Activated CD4-positive, CD25-positive, alpha-beta regulatory T cell treated with anti-CD3 and anti-CD28 coated beads, Interleukin-2, amount 50 U/mL, for 24 hours (primary cell): ENCODE results near the gene COG2.
"Not testable (repeated sequence)": the region's sequence is repeated elsewhere in the genome, so short reads cannot be mapped to it uniquely, and the experiment has no call there.

Source experiments
- ATAC-seq, 2 donors: fragments of 150-1000 bp; cut with Tn5 transposase; one replicate each; pipeline ENCODE4 v1.10.0; 2021; ENCODE audit warnings: mild to moderate bottlenecking in 1 of 2, moderate library complexity in 1 of 2

Gene COG2

GRCh38 chr1:230626232-230626631 is 16.0 kb upstream of the COG2 start:
- no peak for ATAC-seq

DNA sequence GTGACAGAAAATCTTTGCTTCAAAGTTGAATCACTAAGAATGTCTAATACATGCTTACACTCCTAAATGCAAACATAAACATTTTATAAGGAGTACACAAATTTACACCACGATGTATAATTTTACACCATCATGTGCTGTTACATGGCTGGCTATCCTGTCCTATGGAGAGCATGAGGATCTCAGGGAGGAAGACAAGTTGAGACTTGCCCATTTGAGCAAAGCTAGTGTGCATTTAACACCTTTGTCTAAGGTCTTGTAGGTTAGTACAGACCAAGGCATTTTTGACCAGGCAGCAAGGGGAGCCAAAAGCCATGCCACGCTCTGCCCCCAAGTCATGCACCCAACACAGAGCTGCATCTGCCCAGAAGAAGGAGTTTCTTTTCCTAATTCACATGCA is 14.5 kb upstream of the COG2 start:
- no peak for ATAC-seq

DNA sequence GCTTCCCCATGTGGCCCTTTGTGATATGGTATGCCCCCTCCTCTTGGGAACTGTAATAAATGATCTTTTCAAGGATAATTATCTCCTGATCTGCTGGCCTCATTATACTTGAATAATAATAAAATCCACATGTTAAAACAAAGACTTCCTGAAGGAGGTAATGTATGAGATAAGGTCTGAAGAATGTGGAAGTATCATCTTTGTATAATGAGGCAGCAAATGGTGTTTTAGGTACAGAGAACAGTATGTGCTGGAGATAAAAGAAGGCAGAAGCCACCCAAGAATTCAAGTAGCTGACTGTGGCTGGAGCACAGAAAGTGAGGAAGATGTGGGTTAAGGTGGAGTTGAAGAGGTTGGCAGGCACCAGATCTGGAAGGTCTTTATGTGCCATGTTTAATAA is 12.8 kb upstream of the COG2 start:
- ATAC-seq, result no peak

GRCh38 chr1:230631477-230631876 is 10.8 kb upstream of the COG2 start:
- ATAC-seq, result no peak

DNA sequence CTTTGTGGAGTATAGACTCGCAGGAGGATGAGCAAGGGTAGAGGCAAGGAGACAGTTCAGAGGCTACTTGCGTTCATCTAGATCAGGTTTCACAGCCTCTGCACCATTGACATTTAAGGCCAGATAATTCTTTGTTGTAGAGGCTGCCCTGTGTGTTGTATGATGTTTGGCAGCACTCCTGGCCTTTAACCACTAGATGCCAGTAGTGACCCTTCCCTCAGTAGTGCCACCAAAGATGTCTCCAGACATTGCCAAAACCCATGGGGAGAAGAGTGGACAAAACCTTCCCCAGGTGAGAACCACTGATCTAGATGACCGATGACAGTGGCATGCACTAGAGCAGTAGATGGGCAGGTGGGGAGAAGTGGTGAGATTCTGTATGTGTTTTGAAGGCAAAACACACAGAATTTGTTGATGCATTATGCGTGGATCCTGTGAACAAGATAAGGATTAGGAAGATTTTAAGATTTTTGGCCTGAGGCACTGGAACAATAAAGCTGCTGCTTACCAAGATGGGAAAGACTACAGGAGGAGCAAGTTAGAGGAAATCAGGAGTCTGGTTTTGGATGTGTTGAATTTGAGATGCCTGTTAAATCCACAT is 9.9 kb upstream of the COG2 start:
- ATAC-seq, result no peak

GRCh38 chr1:230633469-230633868 is 8.8 kb upstream of the COG2 start:
- ATAC-seq, result no peak

GRCh38 chr1:230634384-230634783 is 7.9 kb upstream of the COG2 start:
- ATAC-seq, result no peak

GRCh38 chr1:230636575-230637148 is 5.6 kb upstream of the COG2 start:
- peak; percentile 17 to 60 for ATAC-seq

DNA sequence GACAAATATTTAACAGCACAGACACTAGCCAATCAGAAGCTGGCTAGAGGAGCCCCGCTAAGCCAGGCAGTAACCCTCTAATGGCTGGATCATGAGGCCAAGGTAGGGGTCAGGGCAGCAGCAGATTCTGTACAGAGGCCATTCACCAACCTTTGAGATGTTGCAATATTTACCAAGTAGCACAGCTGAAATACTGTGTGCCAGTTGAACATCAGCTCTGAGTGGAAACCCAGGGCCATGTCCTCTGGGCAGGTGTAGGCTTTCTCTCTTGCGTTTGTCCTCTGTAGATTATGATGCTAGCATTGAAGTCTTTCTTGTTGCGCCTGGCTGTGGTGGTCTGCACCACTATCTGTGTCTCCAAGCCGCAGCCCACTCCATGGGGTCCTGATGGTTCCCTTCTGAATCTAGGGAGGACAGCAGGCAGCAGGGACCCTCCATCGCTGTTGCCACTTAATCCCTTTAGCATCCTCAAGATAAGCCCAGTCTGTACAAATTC is 2.5 kb upstream of the COG2 start:
- ATAC-seq, result no peak

GRCh38 chr1:230641346-230641745 is 935 bp upstream of the COG2 start:
- no peak for ATAC-seq

GRCh38 chr1:230641900-230642262 is 400 bp upstream of the COG2 start:
- no peak for ATAC-seq

- no peak for ATAC-seq
Observed at GRCh38 chr1:230643908-230644307, 1.6 kb downstream of the COG2 start.

GRCh38 chr1:230646710-230647302 is 4.5 kb downstream of the COG2 start:
- no peak for ATAC-seq

DNA sequence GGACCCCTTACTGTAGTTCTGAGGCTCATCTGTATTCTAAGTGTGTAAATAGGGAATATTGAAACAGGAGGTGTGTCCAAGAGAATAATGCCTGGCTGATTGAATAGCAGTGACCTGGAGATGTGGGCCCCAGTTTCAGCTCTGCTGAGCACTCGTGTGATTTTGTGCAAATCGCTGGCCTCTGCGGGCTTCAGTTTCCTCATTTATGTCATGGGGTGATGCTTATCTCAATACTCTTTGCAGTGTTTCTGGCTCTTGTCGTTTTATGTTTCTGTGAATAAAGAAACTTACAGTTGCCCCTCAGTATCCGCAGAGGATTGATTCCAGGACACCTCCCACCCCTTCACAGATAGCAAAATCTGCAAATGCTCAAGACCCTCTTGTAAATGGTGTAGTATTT is 5.0 kb downstream of the COG2 start:
- no peak for ATAC-seq

DNA sequence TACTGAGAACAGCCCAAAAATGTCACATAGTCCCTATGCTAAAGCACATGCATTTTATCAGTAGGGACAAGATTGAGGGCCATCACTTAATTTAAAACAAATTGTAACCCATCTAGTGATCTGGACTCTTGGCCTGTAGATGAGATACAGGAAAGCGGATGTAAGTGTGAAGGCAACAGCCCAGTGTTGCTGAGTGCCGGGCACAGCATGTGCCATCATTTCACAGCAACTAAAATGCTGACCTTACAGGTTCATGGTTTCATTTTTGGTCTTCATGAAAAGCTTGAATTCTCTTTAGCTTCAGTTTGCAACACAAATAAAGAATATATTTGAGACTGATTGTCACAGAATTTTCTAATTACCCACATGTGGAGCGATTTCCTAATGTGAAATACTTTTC is 5.8 kb downstream of the COG2 start:
- no peak for ATAC-seq

GRCh38 chr1:230650300-230650699 is 8.0 kb downstream of the COG2 start:
- no peak for ATAC-seq

GRCh38 chr1:230651235-230651634 is 9.0 kb downstream of the COG2 start:
- ATAC-seq, result no peak

GRCh38 chr1:230656719-230657118 is 14.4 kb downstream of the COG2 start:
- ATAC-seq, result not testable (repeated sequence)

DNA sequence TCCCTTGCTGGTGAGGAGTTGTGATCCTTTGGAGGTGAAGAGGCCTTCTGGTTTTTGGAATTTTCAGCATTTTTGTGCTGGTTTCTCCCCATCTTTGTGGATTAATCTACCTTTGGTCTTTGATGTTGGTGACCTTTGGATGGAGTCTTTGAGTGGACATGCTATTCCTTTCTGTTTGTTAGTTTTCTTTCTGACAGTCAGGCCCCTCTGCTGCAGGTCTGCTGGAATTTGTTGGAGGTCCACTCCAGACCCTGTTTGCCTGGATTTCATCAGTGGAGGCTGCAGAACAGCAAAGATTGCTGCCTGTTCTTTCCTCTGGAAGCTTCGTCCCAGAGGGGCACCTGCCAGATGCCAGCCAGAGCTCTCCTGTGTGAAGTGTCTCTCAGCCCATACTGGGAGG is 15.8 kb downstream of the COG2 start:
- ATAC-seq, result not testable (repeated sequence)

- no peak for ATAC-seq
Observed at GRCh38 chr1:230658691-230659090, 16.4 kb downstream of the COG2 start.

DNA sequence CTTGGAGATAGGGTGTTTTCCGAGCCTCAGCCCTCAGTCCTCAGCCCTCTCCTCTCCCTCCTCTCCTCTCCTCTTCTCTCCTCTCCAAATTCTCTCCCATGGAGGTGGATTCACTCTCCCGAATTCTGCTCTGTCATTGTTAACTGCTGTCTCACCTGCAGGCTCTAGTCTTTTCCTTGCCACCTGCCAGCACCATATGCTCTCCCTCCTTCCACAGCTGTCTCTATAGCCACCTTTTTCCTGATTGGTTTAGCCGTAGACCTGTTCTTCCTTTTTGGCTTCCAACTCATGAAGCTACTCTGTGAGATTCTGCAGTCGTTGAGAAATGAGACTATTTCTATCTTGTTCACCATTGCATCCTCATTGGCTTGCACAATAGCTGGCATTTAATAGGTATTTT is 19.7 kb downstream of the COG2 start:
- ATAC-seq, result no peak

DNA sequence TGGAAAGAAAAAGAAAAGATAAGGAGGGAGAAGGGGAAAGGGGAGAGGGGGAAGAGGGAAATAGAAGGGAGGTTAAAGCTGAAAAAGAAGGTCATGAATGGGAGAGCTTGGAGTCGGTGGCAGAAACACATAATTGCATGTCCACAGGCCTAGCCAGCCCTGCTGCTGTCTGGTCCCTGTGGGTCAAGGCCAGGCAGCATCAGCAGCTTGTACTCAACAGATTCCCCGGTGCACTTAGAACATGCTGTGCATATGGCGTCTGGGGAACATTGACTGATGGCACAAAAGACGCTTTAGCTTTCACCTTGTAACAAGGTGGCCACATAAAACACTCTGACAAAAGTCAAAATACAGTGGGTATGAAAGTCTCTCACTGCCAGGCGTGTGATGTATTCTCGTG is 25.9 kb downstream of the COG2 start:
- no peak for ATAC-seq

GRCh38 chr1:230669543-230669942 is 27.3 kb downstream of the COG2 start:
- ATAC-seq, result no peak

DNA sequence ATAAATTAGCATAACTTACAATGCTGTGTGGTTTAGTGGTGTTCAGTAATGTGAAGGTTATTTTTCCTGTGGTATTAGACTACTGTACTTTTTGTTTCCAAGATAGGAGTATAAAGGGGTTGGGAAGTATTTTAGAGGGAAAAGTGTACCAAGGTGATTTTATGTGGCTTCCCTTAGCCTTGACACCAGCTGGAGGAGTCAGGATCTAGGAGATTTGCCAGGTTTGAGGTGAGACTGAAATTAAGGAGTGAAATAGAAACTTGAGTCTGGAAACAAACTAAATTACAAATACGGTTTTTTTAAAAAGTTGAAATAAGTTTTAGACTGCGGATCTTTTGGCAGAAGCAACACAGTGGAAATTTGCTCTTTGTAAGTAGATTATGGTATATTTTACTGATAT is 32.3 kb downstream of the COG2 start:
- no peak for ATAC-seq

- no peak for ATAC-seq
Observed at GRCh38 chr1:230677200-230677599, 34.9 kb downstream of the COG2 start.
